ENCODE measurements around the gene ABCA7.
A peak's percentile ranks its signal among the peaks of the same experiment; 100 is the strongest.

The ABCA7 gene

GRCh38 chr19:1041272-1041834 is 1.4 kb downstream of the ABCA7 start:
- DNase-seq, result no peak

DNA sequence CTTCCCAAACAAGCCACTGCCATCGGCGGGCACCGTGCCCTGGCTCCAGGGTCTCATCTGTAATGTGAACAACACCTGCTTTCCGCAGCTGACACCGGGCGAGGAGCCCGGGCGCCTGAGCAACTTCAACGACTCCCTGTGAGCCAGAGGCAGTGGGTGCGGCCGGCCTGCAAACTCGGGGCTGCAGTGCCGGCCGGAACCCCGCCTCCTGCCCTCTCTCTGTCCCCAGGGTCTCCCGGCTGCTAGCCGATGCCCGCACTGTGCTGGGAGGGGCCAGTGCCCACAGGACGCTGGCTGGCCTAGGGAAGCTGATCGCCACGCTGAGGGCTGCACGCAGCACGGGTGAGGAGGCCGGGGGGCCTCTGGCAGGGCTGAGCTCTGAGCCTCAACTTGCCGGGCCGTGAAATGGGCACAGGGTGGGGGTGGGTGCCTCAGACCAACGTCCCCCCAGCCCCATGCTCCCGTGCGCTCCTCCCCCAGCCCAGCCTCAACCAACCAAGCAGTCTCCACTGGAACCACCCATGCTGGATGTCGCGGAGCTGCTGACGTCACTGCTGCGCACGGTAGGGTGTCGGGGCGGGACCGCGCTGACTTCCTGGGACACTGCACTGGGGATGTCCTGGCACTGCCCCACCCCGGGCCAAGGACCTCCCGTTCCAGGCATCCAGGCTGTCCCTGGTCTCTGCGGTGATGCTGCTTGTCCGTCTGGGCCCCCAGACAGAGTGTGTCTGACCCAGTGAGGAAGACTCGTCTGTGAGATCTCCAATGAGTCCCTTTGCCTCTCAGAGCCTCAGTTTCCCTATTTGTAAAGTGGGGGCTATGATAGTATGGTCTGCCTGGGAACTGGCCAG is 2.2 kb downstream of the ABCA7 start:
- DNase-seq, result no peak

DNA sequence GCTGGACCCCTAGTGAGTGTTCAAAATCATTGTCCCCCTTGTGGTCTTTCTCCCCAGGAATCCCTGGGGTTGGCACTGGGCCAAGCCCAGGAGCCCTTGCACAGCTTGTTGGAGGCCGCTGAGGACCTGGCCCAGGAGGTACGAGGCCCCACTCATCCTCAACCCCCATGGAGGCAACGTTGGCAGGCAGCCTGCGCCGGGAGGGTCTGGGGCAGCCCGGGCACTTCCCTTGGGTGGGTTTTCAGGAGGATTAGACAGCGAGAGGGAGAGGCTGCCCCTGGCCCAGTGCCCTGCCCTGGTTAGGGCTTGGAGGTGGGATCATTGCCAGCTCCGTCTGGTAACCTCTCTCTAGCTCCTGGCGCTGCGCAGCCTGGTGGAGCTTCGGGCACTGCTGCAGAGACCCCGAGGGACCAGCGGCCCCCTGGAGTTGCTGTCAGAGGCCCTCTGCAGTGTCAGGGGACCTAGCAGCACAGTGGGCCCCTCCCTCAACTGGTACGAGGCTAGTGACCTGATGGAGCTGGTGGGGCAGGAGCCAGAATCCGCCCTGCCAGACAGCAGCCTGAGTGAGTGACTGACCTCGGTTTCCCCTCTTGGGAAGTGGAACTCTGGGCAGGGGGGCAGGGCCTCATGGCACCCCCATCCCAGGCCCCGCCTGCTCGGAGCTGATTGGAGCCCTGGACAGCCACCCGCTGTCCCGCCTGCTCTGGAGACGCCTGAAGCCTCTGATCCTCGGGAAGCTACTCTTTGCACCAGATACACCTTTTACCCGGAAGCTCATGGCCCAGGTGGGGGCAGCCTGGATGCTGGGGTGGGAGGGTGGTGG is 3.0 kb downstream of the ABCA7 start:
- DNase-seq, result no peak

DNA sequence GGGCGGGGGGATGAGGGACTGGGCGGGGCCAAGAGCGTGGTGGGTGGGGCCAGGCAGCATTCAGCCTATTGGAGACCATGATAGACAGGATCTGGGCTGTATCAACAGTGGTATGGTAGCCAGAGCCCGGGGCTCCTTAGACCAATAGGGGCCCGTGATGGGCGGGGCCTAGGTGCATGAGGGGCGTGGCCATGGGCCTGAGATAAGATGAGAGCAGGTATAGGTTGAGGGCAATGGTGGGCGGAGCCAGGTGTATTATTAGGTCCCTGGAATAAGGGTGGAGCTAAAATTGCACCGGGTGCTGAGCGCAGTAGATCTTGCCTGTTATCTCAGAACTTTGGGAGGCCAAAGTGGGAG is 5.3 kb downstream of the ABCA7 start:
- DNase-seq, result peak; percentile 87

- no peak for DNase-seq
Observed at GRCh38 chr19:1046117-1046626, 6.3 kb downstream of the ABCA7 start.

- DNase-seq, result no peak
Observed at GRCh38 chr19:1046836-1047695, 7.2 kb downstream of the ABCA7 start.

DNA sequence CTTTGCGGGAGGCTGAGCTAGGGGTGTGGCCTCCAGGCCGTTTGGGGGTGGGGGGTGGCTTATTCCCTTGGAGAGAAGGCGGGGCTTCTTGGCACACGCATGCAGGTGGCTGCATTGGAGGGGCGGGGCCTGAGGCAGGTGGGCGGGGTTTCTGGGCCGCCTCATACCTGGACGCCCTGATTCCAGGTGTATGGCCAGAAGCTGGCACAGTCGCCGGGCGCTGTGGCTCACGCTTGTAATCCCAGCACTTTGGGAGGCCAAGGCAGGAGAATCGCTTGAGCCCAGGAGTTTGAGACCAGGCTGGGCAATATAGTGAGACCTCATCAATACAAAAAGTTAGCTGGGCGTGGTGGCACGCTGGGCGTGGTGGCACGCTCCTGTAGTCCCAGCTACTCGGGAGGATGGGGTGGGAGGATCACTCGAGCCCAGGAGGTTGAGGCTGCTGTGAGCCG is 7.8 kb downstream of the ABCA7 start:
- DNase-seq, result no peak

GRCh38 chr19:1049106-1049505 is 9.2 kb downstream of the ABCA7 start:
- DNase-seq, result no peak

- no peak for DNase-seq
Observed at GRCh38 chr19:1049800-1050199, 9.9 kb downstream of the ABCA7 start.

- DNase-seq, result no peak
Observed at GRCh38 chr19:1050989-1051788, 11.3 kb downstream of the ABCA7 start.

DNA sequence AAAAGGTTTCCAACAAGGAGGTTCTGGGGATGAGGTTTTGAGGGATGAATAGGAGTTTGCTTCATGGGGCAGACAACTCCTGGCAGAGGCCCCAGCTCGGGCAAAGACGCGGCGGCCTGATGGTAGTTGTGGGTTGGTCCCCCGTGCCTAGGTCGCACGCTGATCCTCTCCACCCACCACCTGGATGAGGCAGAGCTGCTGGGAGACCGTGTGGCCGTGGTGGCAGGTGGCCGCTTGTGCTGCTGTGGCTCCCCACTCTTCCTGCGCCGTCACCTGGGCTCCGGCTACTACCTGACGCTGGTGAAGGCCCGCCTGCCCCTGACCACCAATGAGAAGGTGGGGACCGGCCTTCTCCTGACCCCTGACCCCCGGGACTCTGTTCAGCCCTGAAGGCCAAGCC is 11.9 kb downstream of the ABCA7 start:
- DNase-seq, result no peak

DNA sequence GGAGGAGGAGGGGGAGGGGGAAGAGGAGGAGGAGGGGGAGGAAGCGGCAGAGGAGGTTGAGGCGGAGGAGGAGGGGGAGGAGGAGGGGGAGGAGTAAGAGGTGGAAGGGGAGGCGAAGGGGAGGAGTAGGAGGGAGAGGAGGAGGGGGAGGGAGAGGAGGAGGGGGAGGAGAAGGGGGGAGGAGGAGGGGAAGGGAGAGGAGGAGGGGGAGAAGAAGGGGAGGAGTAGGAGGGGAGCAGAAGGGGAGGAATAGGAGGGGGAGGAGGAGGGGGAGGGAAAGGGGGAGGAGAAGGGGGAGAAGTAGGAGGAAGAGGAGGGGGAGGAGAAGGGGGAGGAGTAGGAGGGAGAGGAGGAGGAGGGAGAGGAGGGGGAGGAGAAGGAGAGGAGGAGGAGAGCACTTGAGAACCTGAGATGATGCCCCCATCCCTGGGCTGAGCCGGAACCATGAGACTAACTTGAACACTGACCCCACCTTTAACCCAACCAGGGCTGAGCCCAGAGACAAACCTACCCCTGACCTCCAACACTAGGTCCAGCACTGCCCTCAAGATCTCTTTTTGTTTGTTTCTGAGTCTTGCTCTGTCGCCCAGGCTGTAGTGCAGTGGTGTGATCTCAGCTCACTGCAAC is 12.6 kb downstream of the ABCA7 start:
- DNase-seq, result no peak

DNA sequence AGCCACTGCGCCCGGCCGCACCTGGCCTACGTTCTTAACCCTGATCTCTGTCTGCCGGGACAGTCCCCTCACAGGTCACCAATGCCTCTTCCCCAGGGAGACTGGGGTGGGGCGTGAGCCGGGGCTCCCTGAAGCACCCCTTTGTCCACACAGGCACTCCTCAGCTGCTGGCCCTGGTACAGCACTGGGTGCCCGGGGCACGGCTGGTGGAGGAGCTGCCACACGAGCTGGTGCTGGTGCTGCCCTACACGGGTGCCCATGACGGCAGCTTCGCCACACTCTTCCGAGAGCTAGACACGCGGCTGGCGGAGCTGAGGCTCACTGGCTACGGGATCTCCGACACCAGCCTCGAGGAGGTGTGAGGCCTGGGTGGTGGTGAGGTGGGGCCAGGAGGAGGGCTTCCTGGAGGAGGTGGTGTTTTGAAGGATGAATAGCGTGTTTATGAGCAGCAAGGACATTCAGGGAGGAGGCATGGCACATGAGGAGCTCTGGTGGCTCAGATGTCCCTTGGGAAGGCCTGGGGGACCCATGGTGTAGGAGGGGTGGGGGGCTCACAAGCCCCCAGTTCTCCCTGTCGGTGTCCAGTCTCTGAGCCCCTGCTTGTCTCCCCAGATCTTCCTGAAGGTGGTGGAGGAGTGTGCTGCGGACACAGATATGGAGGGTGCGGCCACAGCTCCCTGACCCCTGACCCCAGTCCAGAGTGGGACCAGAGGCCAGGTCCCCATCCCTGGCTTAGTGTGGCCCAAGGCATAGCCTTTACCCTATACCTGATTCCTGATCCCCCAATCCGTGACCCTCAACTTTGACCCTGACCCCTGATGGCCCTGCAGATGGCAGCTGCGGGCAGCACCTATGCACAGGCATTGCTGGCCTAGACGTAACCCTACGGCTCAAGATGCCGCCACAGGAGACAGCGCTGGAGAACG is 13.5 kb downstream of the ABCA7 start:
- no peak for DNase-seq

GRCh38 chr19:1054102-1055027 is 14.5 kb downstream of the ABCA7 start:
- DNase-seq, result no peak

- no peak for DNase-seq
Observed at GRCh38 chr19:1055028-1055425, 15.1 kb downstream of the ABCA7 start.

- DNase-seq, result no peak
Observed at GRCh38 chr19:1055886-1056620, 16.1 kb downstream of the ABCA7 start.

DNA sequence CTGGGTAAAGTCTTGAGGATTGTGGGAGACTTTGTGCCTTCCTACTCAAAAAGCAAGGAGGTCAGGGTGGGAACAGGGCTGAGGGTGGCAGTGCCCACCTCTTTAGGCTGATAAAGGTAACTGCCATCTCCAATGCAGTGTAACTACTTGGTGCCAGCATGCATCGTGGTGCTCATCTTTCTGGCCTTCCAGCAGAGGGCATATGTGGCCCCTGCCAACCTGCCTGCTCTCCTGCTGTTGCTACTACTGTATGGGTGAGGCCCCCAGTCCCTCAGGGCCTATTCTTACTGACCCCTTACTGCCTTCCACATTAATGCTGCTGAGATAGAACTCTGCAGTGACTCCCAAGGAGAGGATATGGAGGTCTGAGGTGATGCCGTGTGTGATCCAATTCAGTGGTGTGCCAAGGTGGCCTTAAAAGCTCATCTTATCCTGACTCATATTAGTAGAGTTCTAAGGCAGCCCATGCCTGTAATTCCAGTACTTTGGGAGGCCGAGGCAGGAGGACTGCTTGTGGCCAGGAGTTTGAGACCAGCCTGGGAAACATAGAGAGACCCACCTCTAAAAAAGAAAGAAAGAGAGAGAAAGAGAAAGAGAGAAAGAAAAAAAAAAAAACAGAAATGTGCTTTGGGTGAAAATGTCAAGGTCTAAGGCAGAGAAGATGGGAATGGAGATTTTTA is 17.4 kb downstream of the ABCA7 start:
- DNase-seq, result no peak

GRCh38 chr19:1058112-1058511 is 18.2 kb downstream of the ABCA7 start:
- no peak for DNase-seq

All from activated CD8-positive, alpha-beta memory T cell treated with anti-CD3 and anti-CD28 coated beads, Interleukin-2, amount 50 U/mL, for 48 hours (primary cell).